ENCODE data around the gene TERT.

TERT gene

GRCh38 chr5:1299511-1299850 is 4.6 kb upstream of the TERT start:
- no peak overlapping the region for H3K4me3 ChIP-seq (ENCODE audit: low read depth, low read length)
- TF ChIP-seq CTCF (IDR thresholded peaks at IDR 0.05; ENCODE audit: low read depth, low read length, missing control alignments), result no peak
- in situ Hi-C loops (cut with HindIII; ENCODE audit: low sequenced_read_pairs), result no loop called here
- DNase-seq (ENCODE audit: low read depth), result no peak

- in situ Hi-C loops (cut with HindIII; ENCODE audit: low sequenced_read_pairs), result no loop called here
- DNase-seq (ENCODE audit: low read depth), result no peak
- no peak for TF ChIP-seq CTCF (IDR thresholded peaks at IDR 0.05; ENCODE audit: low read depth, low read length, missing control alignments)
- H3K4me3 ChIP-seq (ENCODE audit: low read depth, low read length), result no peak overlapping the region
Observed at GRCh38 chr5:1298723-1299510, 4.0 kb upstream of the TERT start.

GRCh38 chr5:1298067-1298551 is 3.2 kb upstream of the TERT start:
- no peak overlapping the region for H3K4me3 ChIP-seq (ENCODE audit: low read depth, low read length)
- in situ Hi-C loops (cut with HindIII; ENCODE audit: low sequenced_read_pairs), result no loop called here
- DNase-seq (ENCODE audit: low read depth), result no peak
- no peak for TF ChIP-seq CTCF (IDR thresholded peaks at IDR 0.05; ENCODE audit: low read depth, low read length, missing control alignments)

GRCh38 chr5:1297243-1297642 is 2.4 kb upstream of the TERT start:
- no peak for TF ChIP-seq CTCF (IDR thresholded peaks at IDR 0.05; ENCODE audit: low read depth, low read length, missing control alignments)
- H3K4me3 ChIP-seq (ENCODE audit: low read depth, low read length), result no peak overlapping the region
- DNase-seq (ENCODE audit: low read depth), result no peak
- in situ Hi-C loops (cut with HindIII; ENCODE audit: low sequenced_read_pairs), result no loop called here

GRCh38 chr5:1295650-1296037 is 776 bp upstream of the TERT start:
- in situ Hi-C loops (cut with HindIII; ENCODE audit: low sequenced_read_pairs), result no loop called here
- no peak overlapping the region for H3K4me3 ChIP-seq (ENCODE audit: low read depth, low read length)
- no peak for TF ChIP-seq CTCF (IDR thresholded peaks at IDR 0.05; ENCODE audit: low read depth, low read length, missing control alignments)
- DNase-seq (ENCODE audit: low read depth), result no peak

GRCh38 chr5:1294206-1294834 is 548 bp downstream of the TERT start:
- in situ Hi-C loops (cut with HindIII; ENCODE audit: low sequenced_read_pairs), result no loop called here
- DNase-seq (ENCODE audit: low read depth), result no peak
- H3K4me3 ChIP-seq (ENCODE audit: low read depth, low read length), result no peak overlapping the region
- TF ChIP-seq CTCF (IDR thresholded peaks at IDR 0.05; ENCODE audit: low read depth, low read length, missing control alignments), result no peak
